HG03469 (cell line): ENCODE data around the gene EEIG1.

Source experiments
- ATAC-seq: cut with Tn5 transposase; IDR thresholded peaks from one replicate; pipeline ENCODE4 v1.9.1; 2021; ENCODE audit warnings: mild to moderate bottlenecking, moderate library complexity, moderate number of reproducible peaks; ENCODE audit not compliant: unreplicated experiment

Gene EEIG1

DNA sequence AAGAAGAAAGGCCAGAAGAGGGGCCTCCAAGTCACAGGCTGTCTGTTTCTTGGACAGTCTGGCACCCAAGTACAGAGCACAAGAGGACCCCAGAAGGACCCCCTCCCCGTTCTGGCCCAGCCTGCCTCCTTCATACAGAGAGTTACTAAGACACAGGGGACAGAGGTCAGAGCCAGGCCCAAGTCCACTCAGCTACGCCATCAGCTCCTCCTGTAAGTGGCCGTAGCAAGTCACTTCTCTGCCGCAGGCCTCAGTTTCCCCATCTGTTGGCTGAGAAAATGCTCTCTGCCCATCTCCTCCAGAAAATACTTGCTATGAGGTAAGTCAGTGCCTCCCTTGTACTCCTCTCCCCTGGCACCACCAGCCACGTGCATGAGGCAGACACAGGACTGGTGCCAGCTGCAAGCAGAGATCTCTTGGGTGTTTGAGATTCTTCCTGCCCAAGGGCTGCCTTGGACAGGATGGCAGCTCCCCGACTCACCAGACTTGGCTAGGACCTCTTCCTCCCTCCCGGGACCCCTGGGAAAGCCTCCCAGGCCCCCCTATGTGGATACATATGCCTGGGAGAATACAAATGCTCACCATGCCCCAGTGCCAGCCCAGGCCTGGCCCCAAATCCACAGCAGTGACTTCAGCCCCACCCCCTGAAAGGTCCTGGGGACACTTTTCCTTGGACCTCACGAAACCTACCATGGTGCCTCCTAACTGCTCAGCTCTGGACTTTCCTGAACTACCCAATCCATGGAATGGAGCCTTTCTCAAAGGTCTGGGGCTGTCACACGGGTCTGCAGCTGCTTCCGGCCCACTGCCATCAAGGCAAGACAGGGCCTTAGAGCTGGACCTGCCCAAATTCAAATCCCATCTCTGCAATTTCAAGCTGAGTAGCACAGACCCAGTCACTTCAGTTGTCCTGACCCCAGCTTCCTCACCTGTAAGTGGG, 5.1 kb downstream of the EEIG1 start:
- no peak for ATAC-seq

DNA sequence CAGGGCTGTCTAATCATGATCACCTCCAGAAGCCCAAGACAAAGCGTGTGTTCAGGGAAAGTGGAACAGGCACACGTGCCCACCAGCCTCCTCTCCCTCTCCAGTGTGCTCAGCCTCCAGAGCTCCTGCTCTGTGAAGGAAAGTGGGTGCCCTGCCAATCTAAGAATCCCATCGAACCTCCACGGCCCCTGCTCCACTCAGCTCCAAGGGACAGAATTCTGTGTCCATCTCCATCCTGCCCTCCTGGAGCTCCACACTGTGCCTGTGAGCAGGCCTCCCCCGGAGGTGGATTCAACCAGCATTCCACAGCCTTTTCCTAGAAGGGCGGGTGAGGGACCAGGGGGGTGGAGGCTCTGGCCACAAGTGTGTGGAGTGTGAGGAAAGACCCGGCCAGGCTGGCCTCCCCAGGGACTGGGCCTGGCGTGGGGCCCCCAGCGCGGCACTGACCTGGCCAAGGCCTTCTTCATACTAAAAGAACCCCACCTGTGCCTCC, 6.0 kb downstream of the EEIG1 start:
- ATAC-seq, result no peak

DNA sequence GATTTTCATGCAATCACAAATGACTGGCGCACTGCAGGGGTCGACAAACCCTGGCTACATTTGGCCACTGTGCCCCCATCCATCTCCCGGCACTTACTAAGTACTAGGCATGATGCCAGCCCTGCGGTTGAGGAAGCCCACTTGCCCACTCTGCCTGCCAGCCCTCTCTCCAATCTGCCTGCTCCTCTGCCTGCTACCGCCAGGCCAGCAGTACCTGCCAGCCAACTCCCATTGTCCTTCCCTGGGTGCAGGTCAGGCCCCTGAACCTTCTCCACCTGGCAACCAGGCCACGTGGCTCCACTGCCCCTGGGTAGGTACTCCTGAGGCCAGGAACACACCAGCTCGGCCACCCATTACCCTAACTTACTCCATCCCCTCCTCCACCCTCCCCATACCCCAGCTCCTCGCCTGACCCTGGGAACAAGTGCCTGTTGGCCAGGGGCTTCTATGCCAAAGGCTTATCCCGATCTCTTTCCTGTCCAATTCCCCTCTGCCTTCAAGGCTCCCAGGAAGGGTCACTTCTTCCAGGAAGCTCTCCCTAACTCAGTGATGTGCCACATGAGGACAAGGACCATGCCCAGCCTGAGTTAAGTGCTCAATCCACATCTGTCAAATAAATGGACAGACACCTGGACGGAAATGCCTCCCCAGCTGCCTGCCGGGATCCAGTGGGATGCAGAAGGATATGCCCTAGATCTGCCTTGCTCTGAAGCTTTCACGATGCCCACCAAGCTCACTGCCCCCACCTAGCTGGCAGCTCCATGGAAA, 6.6 kb downstream of the EEIG1 start:
- no peak for ATAC-seq

DNA sequence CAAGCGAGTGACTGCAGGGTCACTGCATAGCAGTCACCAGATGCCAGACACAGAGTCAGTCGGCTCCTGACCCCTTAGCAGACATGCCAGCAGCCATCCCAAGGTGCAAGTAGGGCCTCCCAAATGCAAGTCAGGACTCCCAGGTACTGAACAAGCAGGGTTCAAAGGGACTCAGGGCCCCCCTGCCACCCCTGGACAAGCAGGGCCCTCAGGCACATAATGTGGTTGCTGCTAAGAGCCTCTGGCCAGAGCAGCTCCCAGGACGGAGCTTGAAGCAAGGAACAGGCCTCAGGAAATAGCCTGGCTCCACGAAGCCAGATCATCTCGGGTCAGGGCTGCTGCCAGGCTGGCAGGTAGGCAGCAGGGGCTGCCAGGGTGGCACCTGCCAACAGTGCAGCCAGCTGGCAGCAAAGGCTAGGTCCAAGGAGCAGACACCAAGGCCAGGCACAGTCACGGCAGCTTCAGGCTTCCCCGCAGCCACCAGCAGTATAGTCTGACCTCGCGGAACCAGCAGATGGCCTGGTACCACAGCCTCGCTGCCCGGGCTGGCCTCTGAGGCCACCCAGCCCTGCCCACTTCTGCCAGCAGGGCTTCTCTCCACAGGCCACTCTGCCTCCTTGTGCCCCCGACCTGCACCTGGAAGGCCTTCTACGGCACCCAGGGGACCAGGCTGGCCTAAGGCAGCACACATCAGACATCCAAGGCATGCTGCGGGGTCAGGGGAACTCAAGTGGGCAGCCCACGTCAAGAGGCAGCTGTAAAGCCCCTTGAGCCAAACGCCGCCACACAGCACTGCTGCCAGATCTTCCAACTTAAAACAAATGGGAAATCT, 7.4 kb downstream of the EEIG1 start:
- no peak for ATAC-seq

DNA sequence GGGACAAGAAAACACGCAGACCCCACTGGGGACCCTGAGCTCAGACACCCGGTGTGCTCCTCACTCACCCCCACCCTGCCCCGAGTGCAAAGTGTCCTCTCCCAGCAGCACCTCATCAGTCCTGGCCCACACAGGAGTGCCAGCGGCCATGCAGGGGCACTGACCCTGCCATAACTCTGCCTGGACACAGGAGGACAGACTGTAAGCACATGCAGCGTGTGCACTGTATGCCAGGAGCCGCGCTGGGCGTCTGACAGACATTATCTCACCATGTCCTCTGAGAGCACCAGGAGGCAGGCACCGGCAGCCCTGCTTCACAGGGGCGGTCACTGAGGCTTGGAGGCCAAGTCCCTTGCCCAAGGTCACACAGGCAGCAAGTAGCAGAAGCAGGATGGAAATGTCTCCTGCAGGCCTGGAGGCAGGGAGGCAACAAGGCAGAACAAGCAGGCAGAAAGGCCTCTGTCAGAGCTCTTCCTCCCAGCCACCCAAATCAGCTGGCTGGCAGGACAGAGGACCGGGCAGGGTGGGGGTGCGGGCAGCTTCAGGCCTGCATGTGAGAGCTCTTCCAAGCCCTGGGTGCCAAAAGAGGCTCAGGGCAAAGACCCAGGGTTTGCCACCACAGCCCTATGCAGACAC, 8.4 kb downstream of the EEIG1 start:
- ATAC-seq, result no peak

DNA sequence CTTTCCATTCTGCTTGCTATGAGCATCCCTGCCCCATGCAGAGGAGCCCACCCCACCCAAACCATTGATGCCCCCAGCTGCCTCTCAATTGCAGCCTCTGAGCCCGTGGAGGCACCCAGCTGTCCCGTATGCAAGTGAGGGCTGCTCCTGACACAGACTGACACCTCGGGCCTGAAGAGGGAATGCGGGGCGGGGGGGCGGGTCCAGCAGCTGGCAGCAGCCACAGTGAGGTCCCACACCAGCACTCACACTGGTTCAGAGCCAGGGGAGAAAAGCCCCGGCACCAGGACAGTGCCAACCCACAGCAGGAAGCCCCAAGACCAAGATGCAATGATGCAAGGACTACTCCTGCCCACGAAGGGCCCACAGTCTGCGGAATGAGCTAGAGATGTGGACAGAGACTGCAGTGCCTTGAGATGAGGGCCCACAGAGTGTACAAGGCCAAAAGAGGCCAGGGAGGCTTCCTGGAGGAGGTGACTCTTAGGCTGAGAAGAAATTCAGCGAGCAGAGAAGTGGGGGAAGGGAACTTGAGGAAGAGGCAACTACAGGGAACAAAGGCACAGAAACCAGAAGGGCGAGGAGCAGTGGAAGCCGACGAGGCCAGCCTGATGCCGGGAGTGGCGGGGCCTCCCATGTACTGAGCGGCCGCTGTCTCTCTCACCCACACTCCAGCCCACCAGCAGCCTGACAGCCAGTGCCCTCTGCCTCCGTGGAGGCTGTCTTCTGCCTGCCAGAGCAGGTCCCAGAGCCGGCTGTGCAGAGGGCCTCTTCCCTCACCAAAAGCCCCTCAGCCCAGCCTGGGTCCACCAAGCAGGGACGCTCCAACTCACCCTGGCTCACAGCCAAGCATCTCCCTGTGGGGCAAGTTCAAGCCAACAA, 9.2 kb downstream of the EEIG1 start:
- ATAC-seq, result no peak

DNA sequence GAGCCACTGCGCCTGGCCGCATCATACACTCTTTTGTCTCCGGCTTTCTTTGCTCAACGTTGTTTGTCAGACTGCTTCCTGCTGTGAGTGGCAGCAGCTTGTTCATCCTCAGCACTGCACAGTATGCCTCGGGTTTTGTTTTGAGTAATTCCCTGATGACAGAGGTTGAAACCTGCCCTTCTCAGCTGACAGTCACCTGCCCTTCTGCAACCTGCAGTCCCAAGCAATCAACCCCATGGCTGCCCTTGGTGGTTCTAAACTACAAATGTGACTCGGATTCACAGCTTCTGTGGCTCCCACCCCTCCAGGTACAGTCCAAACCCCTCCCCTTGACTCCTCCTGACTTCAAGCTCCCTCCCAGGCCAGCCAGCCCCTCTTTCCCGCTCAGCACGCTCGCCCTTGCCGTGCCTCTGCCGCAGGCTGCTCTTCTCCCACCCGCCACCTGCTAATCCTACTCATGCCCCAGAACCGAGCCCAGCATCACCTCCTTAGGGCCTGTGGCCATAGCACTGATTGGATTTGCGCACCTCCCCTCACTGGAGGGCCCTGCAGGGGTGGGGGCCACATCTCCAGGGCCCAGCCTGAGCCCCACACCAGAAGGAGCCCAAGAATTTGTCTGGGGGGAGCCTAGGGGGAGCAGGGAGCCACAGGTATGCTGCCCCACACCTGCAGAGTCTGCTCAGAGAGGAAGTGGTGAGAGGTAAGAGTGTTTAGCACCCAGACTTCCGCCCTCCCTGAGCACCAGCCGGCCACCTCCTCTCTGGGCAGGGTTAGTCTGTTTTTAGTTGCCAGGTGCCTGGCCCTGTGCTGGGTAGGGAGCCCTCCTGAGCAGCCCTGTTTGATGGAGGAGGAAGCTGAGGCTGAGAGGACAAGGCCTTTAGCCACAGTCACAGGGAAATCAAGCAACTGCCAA, 10.1 kb downstream of the EEIG1 start:
- peak; percentile 57 for ATAC-seq

DNA sequence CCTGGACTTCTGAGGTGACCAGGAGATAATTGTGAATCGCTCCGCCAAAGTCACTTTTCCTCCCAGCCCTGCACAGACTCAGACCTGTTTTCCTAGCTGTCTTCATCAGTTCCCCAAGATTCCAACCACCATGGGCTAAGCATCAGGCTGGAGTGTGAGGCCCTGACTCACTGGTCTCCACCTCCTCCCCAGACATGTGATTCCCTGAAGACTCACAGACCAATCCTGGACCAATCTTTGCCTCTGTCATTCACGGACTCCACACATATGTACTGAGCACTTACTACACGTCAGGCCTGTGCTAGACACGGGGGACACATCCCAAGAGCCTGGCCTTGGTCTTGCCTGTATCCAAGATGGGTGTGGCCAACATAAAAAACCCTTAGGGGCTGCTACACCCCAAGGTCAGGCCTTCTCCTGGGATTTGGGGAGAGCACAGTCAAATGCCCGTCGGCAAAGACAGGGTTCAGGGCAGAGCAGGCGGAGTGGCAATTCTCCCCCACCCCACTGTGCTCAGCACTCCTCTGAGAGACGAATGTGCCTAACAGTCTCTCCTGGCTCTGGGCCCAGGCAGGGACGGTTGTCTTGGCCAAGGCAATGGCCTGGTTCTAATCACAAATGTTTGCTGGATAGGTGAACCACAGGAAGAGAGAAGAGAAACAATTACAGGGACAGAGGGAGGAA, 11.9 kb downstream of the EEIG1 start:
- no peak for ATAC-seq

DNA sequence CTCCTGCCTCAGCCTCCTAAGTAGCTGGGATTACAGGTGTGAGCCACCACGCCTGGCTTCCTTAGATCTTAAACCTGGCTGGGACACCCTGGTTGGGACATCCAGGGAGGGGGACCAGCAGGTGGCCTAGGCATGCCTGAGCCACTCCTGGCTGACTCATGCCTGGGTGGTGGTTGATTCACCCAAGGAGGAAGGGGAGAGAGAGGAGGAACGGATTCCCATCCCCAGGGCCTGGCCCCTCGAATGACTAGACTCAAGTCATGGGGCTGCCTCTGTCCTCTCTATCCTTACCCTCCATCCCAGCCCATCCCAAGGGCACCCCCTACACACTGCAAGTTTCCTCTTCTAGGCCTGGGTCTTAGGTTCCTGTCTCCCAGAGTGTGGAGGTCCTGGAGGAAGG, 12.7 kb downstream of the EEIG1 start:
- ATAC-seq, result no peak

DNA sequence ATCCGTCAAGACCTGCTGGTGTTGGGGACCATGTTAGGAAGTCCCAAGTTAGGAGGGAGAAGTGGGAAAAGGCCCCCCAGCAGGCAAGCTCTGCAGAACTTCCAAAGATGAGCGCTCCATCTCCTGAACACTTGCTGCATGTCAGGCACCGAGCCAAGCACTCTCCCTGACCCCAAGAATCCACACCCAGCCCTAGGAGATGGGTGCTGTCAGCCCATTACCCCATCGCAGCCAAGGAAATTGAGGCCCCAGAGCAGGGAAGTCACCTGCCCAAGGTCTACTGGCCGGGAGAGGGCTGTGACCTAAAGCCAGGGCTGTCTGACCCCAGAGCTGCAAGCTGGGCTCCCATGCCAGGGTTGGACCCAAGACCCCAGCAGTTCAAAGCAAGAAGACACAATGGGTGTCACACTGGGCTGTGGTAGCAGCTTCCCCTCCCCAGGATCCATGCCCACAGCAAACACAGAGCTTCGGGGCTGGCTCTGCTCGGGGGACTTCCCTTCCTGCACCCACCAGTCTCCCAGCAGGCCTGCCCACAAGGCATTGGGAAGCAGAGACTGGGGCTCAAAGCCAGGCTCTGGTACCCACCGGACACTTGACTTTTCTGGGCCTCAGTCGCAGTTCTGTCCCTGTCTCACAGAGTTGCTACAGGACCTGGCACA, 13.5 kb downstream of the EEIG1 start:
- ATAC-seq, result no peak

DNA sequence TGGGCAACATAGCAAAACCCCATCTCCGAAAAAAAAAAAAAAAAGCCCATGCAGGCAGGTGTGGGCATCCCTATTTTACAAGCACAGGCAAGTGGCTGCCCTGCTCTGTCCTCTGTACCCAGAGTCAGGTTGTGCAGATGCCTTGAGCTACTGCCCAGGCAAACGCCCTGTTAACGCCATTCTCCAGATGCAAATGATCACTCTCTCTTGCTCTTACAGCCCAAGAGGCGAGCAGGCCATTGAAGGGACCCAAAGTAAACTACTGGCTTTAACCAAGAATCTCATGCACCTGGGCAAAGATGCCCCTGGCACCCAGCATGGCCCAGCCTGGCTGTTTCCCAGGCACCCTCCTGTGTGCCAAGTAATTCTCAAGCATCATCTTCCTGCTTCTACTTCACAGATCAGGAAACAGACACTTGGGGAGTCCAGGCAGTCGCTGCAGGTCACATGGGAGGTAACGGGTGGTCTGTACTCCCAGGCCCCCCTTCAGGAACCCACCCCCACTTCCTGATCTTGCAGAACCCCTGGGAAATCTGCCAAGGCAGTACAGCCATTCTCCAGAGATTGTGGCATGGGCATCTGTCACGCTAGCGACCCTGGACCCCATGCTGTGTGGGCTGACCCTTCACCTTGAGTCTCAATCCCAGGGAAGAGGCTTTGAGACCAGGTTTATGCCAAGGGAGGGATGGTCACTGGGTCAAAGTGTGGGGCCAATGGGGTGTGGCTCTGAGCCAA, 14.2 kb downstream of the EEIG1 start:
- ATAC-seq, result no peak

DNA sequence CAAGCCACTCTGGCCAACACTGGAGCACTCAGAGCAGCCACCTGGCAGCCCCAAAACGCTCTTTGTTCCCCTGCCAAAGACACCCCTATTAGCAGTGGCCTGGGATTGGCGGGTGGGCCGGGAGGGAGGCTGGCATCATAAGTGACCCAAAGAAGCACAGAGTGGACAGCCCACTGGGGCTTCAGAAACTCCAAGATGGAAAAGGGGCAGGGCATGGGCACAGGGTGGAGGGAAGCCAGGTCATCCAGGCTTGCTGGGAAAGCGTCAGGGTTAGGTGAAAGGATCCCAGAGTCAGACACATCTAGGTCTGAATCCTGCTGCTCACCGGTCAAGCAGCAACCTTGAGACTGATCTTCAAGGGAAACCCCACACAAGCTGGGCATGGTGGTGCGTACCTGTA, 14.8 kb downstream of the EEIG1 start:
- no peak for ATAC-seq

DNA sequence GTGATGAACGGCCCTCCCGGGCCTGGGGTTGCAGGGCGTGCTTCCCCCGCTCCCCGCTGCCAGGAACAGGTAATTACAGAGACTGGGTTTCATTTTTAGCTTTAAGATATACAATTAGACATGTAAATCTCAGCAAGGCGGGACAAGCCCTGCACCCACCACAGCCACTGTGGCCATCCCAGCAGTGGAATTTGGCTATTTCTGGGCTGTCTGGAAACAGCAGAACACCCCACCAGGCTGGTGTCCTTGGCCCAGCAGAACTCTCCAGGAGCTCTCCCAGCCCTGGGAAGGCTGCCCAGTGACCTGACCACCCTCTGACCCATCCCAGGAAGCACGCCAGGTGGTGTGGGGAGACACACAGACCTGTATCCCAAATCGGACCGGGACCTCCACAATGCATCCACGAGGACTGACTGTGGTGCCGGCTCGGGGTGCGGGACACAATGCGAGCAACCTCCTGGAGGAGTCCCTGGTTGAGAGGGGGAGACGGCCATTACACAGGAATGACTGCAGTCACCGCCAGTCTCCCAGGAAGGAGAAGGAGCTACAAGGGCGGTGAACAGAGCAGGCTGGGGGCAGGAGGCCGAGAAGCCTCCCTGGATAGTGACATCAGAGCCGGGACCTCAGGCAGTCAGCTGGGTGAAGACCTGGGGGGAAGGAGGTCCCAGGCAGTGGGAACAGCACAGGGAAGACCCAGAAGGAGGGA, 17.3 kb downstream of the EEIG1 start:
- no peak for ATAC-seq

DNA sequence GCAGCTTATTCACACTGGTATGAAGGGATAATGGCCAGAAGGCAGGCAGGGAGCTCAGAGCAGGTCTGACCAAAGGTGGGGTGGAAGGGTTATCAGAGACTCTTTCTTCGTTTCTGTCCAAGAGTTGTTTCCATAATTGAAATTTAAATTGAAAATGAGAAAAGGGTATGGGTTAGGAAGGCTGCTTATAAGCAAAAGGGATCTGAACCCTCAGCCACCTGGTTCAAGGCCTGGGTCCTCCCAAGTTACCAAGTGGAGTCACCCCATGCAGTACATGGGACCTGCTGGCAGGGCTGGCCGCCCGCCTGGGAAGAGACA, 17.8 kb downstream of the EEIG1 start:
- ATAC-seq, result no peak

DNA sequence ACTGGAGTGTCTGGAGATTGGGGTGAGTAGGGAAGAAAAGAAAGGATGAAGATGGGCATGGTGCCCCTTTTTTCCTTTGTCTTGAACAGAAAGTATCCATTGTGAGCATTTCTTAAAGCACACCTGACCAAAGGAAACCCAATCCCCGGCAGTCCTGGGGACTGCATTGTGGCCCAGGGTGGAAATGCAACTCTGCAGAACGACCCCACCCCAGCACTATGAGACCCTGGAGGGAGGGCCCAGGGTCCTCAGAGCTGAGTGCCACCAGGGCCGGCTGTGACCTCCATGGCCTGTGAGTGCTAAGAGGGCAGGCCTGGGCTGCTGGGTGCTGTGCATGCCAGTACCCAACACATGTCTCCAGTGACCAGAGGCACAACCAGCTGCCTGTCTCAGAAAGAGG, 18.5 kb downstream of the EEIG1 start:
- no peak for ATAC-seq

DNA sequence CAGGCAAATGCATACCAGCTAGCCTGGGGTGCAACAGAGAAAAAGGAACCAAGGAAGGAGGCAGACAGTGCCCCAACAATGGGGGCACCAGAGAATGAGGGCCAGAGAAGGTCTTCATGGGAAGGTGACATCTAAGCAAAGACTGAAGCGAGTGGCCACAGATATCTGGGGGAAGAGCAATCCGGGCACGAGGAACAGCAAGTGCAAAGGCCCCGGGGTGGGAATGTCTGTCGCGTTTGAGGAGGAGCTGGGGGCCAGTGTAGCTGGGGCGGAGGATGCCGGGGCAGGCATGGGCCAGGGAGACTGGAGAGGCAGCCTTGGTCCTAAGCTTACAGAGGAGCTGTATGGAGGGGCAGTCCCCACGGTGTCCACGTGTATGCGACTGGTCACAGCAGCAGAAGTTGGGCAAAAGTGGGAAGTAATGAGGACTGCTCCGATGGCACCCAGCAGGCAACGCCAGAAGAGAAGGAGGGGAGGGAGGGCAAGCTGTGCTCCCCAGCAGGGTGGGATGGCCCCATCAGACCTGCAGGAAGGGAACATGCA, 19.1 kb downstream of the EEIG1 start:
- no peak for ATAC-seq
